Measurements from ENCODE around the gene PEF1. TPM values are rescaled to one million over a fixed set of nuclear protein-coding genes. Genes with fewer than 3 reads are reported as not detected.

Gene PEF1
- total RNA-seq, 1 experiment from 2014 or later, result 33.7 TPM

DNA sequence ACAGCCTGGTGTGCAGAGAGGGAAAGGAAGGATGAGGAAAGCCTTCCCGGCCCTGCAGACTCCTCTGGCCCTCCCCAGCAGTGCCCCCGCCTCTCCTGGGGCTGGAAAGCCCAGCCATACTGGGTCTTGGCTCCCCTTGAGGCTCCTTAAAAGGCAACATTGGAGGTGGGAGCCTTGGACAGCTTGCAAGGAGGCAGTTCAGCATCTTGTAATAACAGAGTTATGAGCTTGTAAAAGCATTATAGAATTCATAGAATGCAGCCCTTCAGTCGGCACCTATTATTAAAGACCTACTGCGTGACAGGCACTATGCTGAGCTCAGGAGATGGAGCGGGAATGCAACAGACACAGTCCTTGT, 64.2 kb downstream of the PEF1 start:
- DNase-seq (ENCODE audit: low spot score) (no peak), ATAC-seq (no peak)
- Mint-ChIP-seq H3K36me3 (no peaks in the 10 kb centered on the region), H3K4me3 (no peak overlapping the region), H3K9me3 (no peaks in the 10 kb centered on the region), H3K27me3 (ENCODE audit: low read depth) (no peaks in the 10 kb centered on the region; the same call in 1 of the 2 replicates), H3K27ac (peak overlapping the region; percentile 43; the same call in 1 of the 2 replicates), H3K4me1 (peaks cover 34% of the 10 kb centered on the region)
- TF ChIP-seq, protein P1, sequence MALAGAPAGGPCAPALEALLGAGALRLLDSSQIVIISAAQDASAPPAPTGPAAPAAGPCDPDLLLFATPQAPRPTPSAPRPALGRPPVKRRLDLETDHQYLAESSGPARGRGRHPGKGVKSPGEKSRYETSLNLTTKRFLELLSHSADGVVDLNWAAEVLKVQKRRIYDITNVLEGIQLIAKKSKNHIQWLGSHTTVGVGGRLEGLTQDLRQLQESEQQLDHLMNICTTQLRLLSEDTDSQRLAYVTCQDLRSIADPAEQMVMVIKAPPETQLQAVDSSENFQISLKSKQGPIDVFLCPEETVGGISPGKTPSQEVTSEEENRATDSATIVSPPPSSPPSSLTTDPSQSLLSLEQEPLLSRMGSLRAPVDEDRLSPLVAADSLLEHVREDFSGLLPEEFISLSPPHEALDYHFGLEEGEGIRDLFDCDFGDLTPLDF (CRISPR knock-in tag; IDR thresholded peaks at IDR 0.05), result no peak
- TF ChIP-seq RORB (CRISPR knock-in tag; IDR thresholded peaks at IDR 0.05) (no peak), ESRRA (CRISPR knock-in tag; IDR thresholded peaks at IDR 0.05; ENCODE audit: borderline replicate concordance) (no peak), ZNF671 (CRISPR knock-in tag; IDR thresholded peaks at IDR 0.05) (no peak)
- TF ChIP-seq, protein P2, sequence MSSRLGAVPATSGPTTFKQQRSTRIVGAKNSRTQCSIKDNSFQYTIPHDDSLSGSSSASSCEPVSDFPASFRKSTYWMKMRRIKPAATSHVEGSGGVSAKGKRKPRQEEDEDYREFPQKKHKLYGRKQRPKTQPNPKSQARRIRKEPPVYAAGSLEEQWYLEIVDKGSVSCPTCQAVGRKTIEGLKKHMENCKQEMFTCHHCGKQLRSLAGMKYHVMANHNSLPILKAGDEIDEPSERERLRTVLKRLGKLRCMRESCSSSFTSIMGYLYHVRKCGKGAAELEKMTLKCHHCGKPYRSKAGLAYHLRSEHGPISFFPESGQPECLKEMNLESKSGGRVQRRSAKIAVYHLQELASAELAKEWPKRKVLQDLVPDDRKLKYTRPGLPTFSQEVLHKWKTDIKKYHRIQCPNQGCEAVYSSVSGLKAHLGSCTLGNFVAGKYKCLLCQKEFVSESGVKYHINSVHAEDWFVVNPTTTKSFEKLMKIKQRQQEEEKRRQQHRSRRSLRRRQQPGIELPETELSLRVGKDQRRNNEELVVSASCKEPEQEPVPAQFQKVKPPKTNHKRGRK (CRISPR knock-in tag; IDR thresholded peaks at IDR 0.05; ENCODE audit: borderline replicate concordance), result no peak
- ChIA-PET POLR2A (no interaction called here), CTCF (interaction anchor here (0.8 to 2.1 kb wide), 6 partner anchors 11 to 53 kb away, joined by 3 to 9 read pairs (median 4); partner anchors contain the start of gene HCRTR1)

Other genes with a start within 250 kb of the PEF1 start
- gene SERINC2, start 231.7 kb downstream of the PEF1 start, total RNA-seq (2021), result 26.0 to 27.8 TPM (median 27.6 TPM) in 3 replicates
- 7.2 to 8.4 TPM (median 8.4 TPM) in 3 replicates for gene TINAGL1, start 68.4 kb downstream of the PEF1 start, total RNA-seq (2021)
- 0.13 to 0.23 TPM (median 0.14 TPM) in 3 replicates for gene HCRTR1, start 27.2 kb downstream of the PEF1 start, total RNA-seq (2021)
- gene COL16A1, start 59.1 kb upstream of the PEF1 start, total RNA-seq (2021), result 8.8 to 11.0 TPM (median 9.6 TPM) in 3 replicates
- 29.6 to 39.3 TPM (median 30.1 TPM) in 3 replicates for gene ADGRB2, start 119.5 kb upstream of the PEF1 start, total RNA-seq (2021)
- gene SPOCD1, start 171.1 kb upstream of the PEF1 start, total RNA-seq (2021), result 3.0 to 4.9 TPM (median 3.7 TPM) in 3 replicates

Measured in WTC11 (cell line).